CD4-positive, alpha-beta T cell (primary cell): Measurements from ENCODE around the gene SNTB2. TPM values are rescaled to one million over a fixed set of nuclear protein-coding genes. Genes with fewer than 3 reads are reported as not detected.

Experiments used
- ATAC-seq: fragments of 200-7000 bp; cut with Tn5 transposase; one replicate; pipeline ENCODE4 v1.10.0; 2022; ENCODE audit warnings: mild to moderate bottlenecking; ENCODE audit not compliant: poor library complexity
- CTCF ChIA-PET: fragments of 350-600 bp; sonication (Branson Sonifier 250); formaldehyde crosslinking; loops from one replicate; lab custom pipeline; 2021; ENCODE audit warnings: antibody characterized with exemption, inconsistent platforms; lab: Charles Lee
- POLR2A ChIA-PET: fragments of 350-600 bp; sonication (Branson Sonifier 250); formaldehyde crosslinking; loops from one replicate; lab custom pipeline; 2021; ENCODE audit warnings: antibody characterized with exemption, inconsistent platforms; lab: Charles Lee
- DNase-seq, 14 experiments: peaks; one replicate each; pipeline ENCODE4 v3.0.0-alpha.2; 2013 to 2020; ENCODE audit warnings: mixed read lengths in 2 of 14
- H3K27ac ChIP-seq, 2 donors: one replicate each; pipeline versions ENCODE4 v1.5.1 to v1.7.0; 2013; ENCODE audit warnings: low read length in 2 of 2, low read depth in 1 of 2, mild to moderate bottlenecking in 1 of 2
- H3K27me3 ChIP-seq, 2 experiments: 1 replicate in 1 of 2; 2 replicates in 1 of 2; pipeline versions ENCODE4 v1.6.1 to v1.7.0; 2013; ENCODE audit warnings: low read length in 2 of 2, control low read depth in 1 of 2, mild to moderate bottlenecking in 1 of 2, moderate library complexity in 1 of 2; ENCODE audit not compliant: insufficient read depth in 2 of 2, control insufficient read depth in 1 of 2
- H3K36me3 ChIP-seq: one replicate; pipeline ENCODE4 v1.6.1; 2013; ENCODE audit warnings: low read length, control low read depth; ENCODE audit not compliant: insufficient read depth
- H3K4me1 ChIP-seq: one replicate; pipeline ENCODE4 v1.6.1; 2013; ENCODE audit warnings: low read length, control low read depth; ENCODE audit not compliant: insufficient read depth
- H3K4me3 ChIP-seq: one replicate; pipeline ENCODE4 v1.5.1; 2013; ENCODE audit warnings: mild to moderate bottlenecking, low read length, moderate library complexity
- H3K9me3 ChIP-seq, 2 experiments: 1 replicate in 1 of 2; 2 replicates in 1 of 2; pipeline versions ENCODE4 v1.6.1 to v1.7.0; 2013; ENCODE audit warnings: low read length in 2 of 2, mild to moderate bottlenecking in 2 of 2, control low read depth in 1 of 2, moderate library complexity in 1 of 2; ENCODE audit not compliant: control insufficient read depth in 1 of 2, insufficient read depth in 1 of 2
- H3K27ac Mint-ChIP-seq: one replicate; pipeline ENCODE4 v1.8.0; 2020; ENCODE audit warnings: mixed read lengths
- H3K27me3 Mint-ChIP-seq: one replicate; pipeline ENCODE4 v1.8.0; 2021; ENCODE audit warnings: mixed read lengths
- H3K36me3 Mint-ChIP-seq: one replicate; pipeline ENCODE4 v1.8.0; 2021; ENCODE audit warnings: low read depth, mixed read lengths
- H3K4me1 Mint-ChIP-seq: one replicate; pipeline ENCODE4 v1.8.0; 2021; ENCODE audit warnings: low read depth, mixed read lengths
- H3K4me3 Mint-ChIP-seq: one replicate; pipeline ENCODE4 v1.8.0; 2020; ENCODE audit warnings: mild to moderate bottlenecking, mixed read lengths
- H3K9me3 Mint-ChIP-seq: one replicate; pipeline ENCODE4 v1.8.0; 2020; ENCODE audit warnings: mixed read lengths
- CTCF ChIP-seq: fragments of 200-600 bp; IDR thresholded peaks from one replicate; pipeline ENCODE4 v1.8.0; 2022; ENCODE audit warnings: antibody characterized with exemption, mild to moderate bottlenecking
- intact Hi-C, 2 experiments: fragments of 100-400 bp; cut with DNase I in 1 of 2; cut with micrococcal nuclease in 1 of 2; formaldehyde crosslinking; loops; one replicate each; pipeline versions ENCODE4 v1.15.1 to v1.9.0; 2023 to 2025; cut with DNase I, micrococcal nuclease
- total RNA-seq, 174 experiments: library from RNA in 2 of 174; stranded (reverse) in 2 of 174; gene quantifications; one replicate each; pipeline ENCODE4 v1.2.3 and lab custom pipeline; 2021 to 2026

SNTB2 gene
- total RNA-seq, 2 experiments from 2014 or later = 10.1 to 11.4 TPM

GRCh38 chr16:69315486-69316311, 128.7 kb downstream of the SNTB2 start:
- no peaks in the 10 kb centered on the region for H3K27me3 Mint-ChIP-seq
- H3K9me3 ChIP-seq = no peaks in the 10 kb centered on the region
- intact Hi-C loops = no loop called here
- DNase-seq (no peak), ATAC-seq (no peak)
- H3K27ac Mint-ChIP-seq = peak overlapping the region; percentile 33
- H3K27ac ChIP-seq = peak overlapping the region in 1 of 2 donors; percentile 13
- peaks cover 29% of the 10 kb centered on the region for H3K4me1 Mint-ChIP-seq
- CTCF ChIA-PET = no interaction called here
- H3K4me3 Mint-ChIP-seq = no peak overlapping the region
- H3K36me3 ChIP-seq = peaks cover 69% of the 10 kb centered on the region
- H3K4me1 ChIP-seq = peaks cover 31% of the 10 kb centered on the region
- no peaks in the 10 kb centered on the region for H3K27me3 ChIP-seq
- no peak for TF ChIP-seq CTCF
- no peak overlapping the region for H3K4me3 ChIP-seq
- POLR2A ChIA-PET = interaction anchor here (2.3 kb wide), 1 partner anchor 14 kb away, joined by 8 read pairs; the partner anchor contains the start of gene PDF
- H3K9me3 Mint-ChIP-seq = no peaks in the 10 kb centered on the region
- peaks cover 62% of the 10 kb centered on the region for H3K36me3 Mint-ChIP-seq

- no peak overlapping the region for H3K4me3 ChIP-seq
- H3K4me3 Mint-ChIP-seq = no peak overlapping the region
- peaks cover 78% of the 10 kb centered on the region for H3K36me3 ChIP-seq
- no peaks in the 10 kb centered on the region for H3K9me3 ChIP-seq
- peaks cover 26% of the 10 kb centered on the region for H3K4me1 Mint-ChIP-seq
- CTCF ChIA-PET = no interaction called here
- no peak overlapping the region for H3K27ac ChIP-seq
- no peaks in the 10 kb centered on the region for H3K9me3 Mint-ChIP-seq
- H3K27me3 ChIP-seq = no peaks in the 10 kb centered on the region
- POLR2A ChIA-PET = interaction anchor here (2.3 kb wide), 1 partner anchor 13 kb away, joined by 8 read pairs; the partner anchor contains the start of gene PDF
- DNase-seq (no peak), ATAC-seq (no peak)
- no peak overlapping the region for H3K27ac Mint-ChIP-seq
- TF ChIP-seq CTCF = no peak
- H3K4me1 ChIP-seq = peaks cover 30% of the 10 kb centered on the region
- no peaks in the 10 kb centered on the region for H3K27me3 Mint-ChIP-seq
- H3K36me3 Mint-ChIP-seq = peaks cover 72% of the 10 kb centered on the region
- intact Hi-C loops = no loop called here
These were observed 129.7 kb downstream of the SNTB2 start for GRCh38 chr16:69316595-69317034.

GRCh38 chr16:69318177-69318910, 131.4 kb downstream of the SNTB2 start:
- no peak for DNase-seq
- Histone ChIP-seq H3K27ac (no peak overlapping the region), H3K4me3 (no peak overlapping the region), H3K36me3 (peaks cover 90% of the 10 kb centered on the region), H3K9me3 (no peaks in the 10 kb centered on the region), H3K4me1 (peaks cover 13% of the 10 kb centered on the region), H3K27me3 (no peaks in the 10 kb centered on the region)
- POLR2A ChIA-PET = no interaction called here
- Mint-ChIP-seq H3K27me3 (no peaks in the 10 kb centered on the region), H3K4me3 (no peak overlapping the region), H3K4me1 (peaks cover 14% of the 10 kb centered on the region), H3K27ac (no peak overlapping the region), H3K9me3 (no peaks in the 10 kb centered on the region), H3K36me3 (peaks cover 79% of the 10 kb centered on the region)
- intact Hi-C loops = no loop called here
- ATAC-seq = no peak
- CTCF ChIA-PET = no interaction called here
- TF ChIP-seq CTCF = no peak
